PFSK-1 (cell line): ENCODE measurements around the gene NECTIN1.

Source experiments
- FOXP2 ChIP-seq: optimal IDR thresholded peaks from 2 replicates; pipeline ENCODE3; 2011; ENCODE audit warnings: borderline replicate concordance, control low read depth, inconsistent platforms; ENCODE audit not compliant: insufficient read depth; ENCODE audit errors: extremely low read length, extremely low read depth
- POLR2AphosphoS5 ChIP-seq: IDR thresholded peaks from 2 replicates; pipeline ENCODE4 v1.6.1; 2012; ENCODE audit warnings: low read depth, mild to moderate bottlenecking, control low read depth, low read length, moderate library complexity
- REST ChIP-seq, 2 experiments: IDR thresholded peaks; 2 replicates each; pipeline versions ENCODE4 v1.6.1 to v1.8.0; 2011 to 2012; ENCODE audit warnings: low read depth in 2 of 2, low read length in 2 of 2, control low read depth in 1 of 2, inconsistent platforms in 1 of 2, mild to moderate bottlenecking in 1 of 2, moderate library complexity in 1 of 2; ENCODE audit not compliant: insufficient read depth in 1 of 2
- SIN3A ChIP-seq: IDR thresholded peaks from 2 replicates; pipeline ENCODE4 v1.6.1; 2012; ENCODE audit warnings: mild to moderate bottlenecking, low read length, moderate library complexity, borderline replicate concordance; ENCODE audit not compliant: insufficient read depth
- TAF1 ChIP-seq: IDR thresholded peaks from 2 replicates; pipeline ENCODE4 v1.6.1; 2012; ENCODE audit warnings: low read length, control low read depth, borderline replicate concordance; ENCODE audit not compliant: insufficient read depth

- TF ChIP-seq POLR2AphosphoS5: no peak
- no peak for TF ChIP-seq SIN3A
- TF ChIP-seq REST (IDR thresholded peaks at IDR 0.05; ENCODE audit: insufficient read depth in 1 of 2, low read depth in 2 of 2, low read length in 2 of 2): no peak
- no peak for TF ChIP-seq FOXP2
- TF ChIP-seq TAF1: no peak
Measured at GRCh38 chr11:119700030-119700429, 29.0 kb downstream of the NECTIN1 start.
